Bronchial epithelial cell (primary cell): ENCODE data around the gene UGT3A1. TPM values are rescaled to one million over a fixed set of nuclear protein-coding genes. Genes with fewer than 3 reads are reported as not detected.
"Not testable (repeated sequence)": the region's sequence is repeated elsewhere in the genome, so short reads cannot be mapped to it uniquely, and the experiment has no call there.

ENCODE experiments used
- DNase-seq: peaks from one replicate; pipeline ENCODE4 v3.0.0-alpha.2; 2010; ENCODE audit warnings: low read depth
- FAIRE-seq: peaks from 2 replicates; lab custom pipeline; 2011; peaks lifted over from hg19 to GRCh38; lab: Jason Lieb, UNC
- H3K27me3 ChIP-seq: 2 replicates; pipeline ENCODE4 v1.5.1; 2011; ENCODE audit warnings: low read length; ENCODE audit not compliant: control insufficient read depth, insufficient read depth
- H3K36me3 ChIP-seq: 2 replicates; pipeline ENCODE4 v1.5.1; 2011; ENCODE audit warnings: low read length; ENCODE audit not compliant: control insufficient read depth, insufficient read depth
- H3K4me3 ChIP-seq: 2 replicates; pipeline ENCODE4 v1.5.1; 2011; ENCODE audit warnings: mild to moderate bottlenecking, low read depth, low read length, control low read depth
- CTCF ChIP-seq: IDR thresholded peaks from 2 replicates; pipeline ENCODE4 v1.5.1; 2011; ENCODE audit warnings: mild to moderate bottlenecking, moderate library complexity, low read length, control low read depth, inconsistent platforms; ENCODE audit not compliant: insufficient read depth, severe bottlenecking
- total RNA-seq: library from RNA; depleted of rRNA; stranded (reverse); fragments of >200 nt; gene quantifications from 2 replicates; pipeline ENCODE4 v1.2.1, GENCODE V29; 2014

Gene UGT3A1
- total RNA-seq, 1 donor from 2014 or later: not detected

GRCh38 chr5:35979715-35980114 is 11.5 kb downstream of the UGT3A1 start:
- FAIRE-seq: no peak
- Histone ChIP-seq H3K27me3 (no peaks in the 10 kb centered on the region), H3K4me3 (no peak overlapping the region), H3K36me3 (no peaks in the 10 kb centered on the region)
- TF ChIP-seq CTCF: no peak
- no peak for DNase-seq

- not testable (repeated sequence) for H3K27me3 ChIP-seq, H3K36me3 ChIP-seq, H3K4me3 ChIP-seq, DNase-seq, FAIRE-seq
These were observed 14.3 kb downstream of the UGT3A1 start for GRCh38 chr5:35976859-35977258.

GRCh38 chr5:35974570-35974969 is 16.6 kb downstream of the UGT3A1 start:
- Histone ChIP-seq H3K27me3 (no peaks in the 10 kb centered on the region), H3K4me3 (no peak overlapping the region), H3K36me3 (no peaks in the 10 kb centered on the region)
- TF ChIP-seq CTCF: no peak
- FAIRE-seq: no peak
- DNase-seq: no peak

GRCh38 chr5:35971878-35972210 is 19.3 kb downstream of the UGT3A1 start:
- TF ChIP-seq CTCF: no peak
- DNase-seq (no peak), FAIRE-seq (no peak)
- Histone ChIP-seq H3K4me3 (no peak overlapping the region), H3K27me3 (no peaks in the 10 kb centered on the region), H3K36me3 (no peaks in the 10 kb centered on the region)

- no peak for TF ChIP-seq CTCF
- no peak for DNase-seq
These were observed 19.9 kb downstream of the UGT3A1 start for GRCh38 chr5:35971186-35971877.

GRCh38 chr5:35963381-35963843 is 27.8 kb downstream of the UGT3A1 start:
- DNase-seq (no peak), FAIRE-seq (no peak)
- Histone ChIP-seq H3K27me3 (no peaks in the 10 kb centered on the region), H3K36me3 (no peaks in the 10 kb centered on the region), H3K4me3 (no peak overlapping the region)
- TF ChIP-seq CTCF: peak; percentile 36

More at GRCh38 chr5:35971186-35971877, 19.9 kb downstream of the UGT3A1 start:
- no peaks in the 10 kb centered on the region for H3K27me3 ChIP-seq
- no peak overlapping the region for H3K4me3 ChIP-seq
- FAIRE-seq: no peak
- no peaks in the 10 kb centered on the region for H3K36me3 ChIP-seq
